Measurements from ENCODE around the gene TOX3.

DNA sequence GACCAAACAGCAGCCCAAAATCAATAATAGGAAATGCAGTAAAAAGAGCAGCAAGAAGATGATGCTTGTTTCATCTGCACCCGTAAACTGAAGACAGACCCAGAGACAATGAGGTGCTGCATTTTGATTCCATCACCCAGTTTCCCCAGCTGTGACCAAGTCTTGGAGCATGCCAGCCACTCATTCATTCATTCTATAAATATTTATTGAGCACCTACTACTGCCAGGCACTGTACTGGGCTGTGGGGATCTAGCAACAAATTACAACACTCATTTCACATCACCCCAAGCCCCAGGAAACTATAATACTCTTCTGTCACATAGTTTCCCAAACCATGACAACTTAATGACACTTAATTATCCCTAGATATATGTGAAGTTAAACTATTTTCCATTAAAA lies 79.2 kb downstream of the TOX3 start:
- TF ChIP-seq, protein P1, sequence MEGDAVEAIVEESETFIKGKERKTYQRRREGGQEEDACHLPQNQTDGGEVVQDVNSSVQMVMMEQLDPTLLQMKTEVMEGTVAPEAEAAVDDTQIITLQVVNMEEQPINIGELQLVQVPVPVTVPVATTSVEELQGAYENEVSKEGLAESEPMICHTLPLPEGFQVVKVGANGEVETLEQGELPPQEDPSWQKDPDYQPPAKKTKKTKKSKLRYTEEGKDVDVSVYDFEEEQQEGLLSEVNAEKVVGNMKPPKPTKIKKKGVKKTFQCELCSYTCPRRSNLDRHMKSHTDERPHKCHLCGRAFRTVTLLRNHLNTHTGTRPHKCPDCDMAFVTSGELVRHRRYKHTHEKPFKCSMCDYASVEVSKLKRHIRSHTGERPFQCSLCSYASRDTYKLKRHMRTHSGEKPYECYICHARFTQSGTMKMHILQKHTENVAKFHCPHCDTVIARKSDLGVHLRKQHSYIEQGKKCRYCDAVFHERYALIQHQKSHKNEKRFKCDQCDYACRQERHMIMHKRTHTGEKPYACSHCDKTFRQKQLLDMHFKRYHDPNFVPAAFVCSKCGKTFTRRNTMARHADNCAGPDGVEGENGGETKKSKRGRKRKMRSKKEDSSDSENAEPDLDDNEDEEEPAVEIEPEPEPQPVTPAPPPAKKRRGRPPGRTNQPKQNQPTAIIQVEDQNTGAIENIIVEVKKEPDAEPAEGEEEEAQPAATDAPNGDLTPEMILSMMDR (tag by site-specific recombination; IDR thresholded peaks at IDR 0.05): no peak
- TF ChIP-seq ZNF629 (tag by site-specific recombination; IDR thresholded peaks at IDR 0.05): no peak
- TF ChIP-seq, protein P2, sequence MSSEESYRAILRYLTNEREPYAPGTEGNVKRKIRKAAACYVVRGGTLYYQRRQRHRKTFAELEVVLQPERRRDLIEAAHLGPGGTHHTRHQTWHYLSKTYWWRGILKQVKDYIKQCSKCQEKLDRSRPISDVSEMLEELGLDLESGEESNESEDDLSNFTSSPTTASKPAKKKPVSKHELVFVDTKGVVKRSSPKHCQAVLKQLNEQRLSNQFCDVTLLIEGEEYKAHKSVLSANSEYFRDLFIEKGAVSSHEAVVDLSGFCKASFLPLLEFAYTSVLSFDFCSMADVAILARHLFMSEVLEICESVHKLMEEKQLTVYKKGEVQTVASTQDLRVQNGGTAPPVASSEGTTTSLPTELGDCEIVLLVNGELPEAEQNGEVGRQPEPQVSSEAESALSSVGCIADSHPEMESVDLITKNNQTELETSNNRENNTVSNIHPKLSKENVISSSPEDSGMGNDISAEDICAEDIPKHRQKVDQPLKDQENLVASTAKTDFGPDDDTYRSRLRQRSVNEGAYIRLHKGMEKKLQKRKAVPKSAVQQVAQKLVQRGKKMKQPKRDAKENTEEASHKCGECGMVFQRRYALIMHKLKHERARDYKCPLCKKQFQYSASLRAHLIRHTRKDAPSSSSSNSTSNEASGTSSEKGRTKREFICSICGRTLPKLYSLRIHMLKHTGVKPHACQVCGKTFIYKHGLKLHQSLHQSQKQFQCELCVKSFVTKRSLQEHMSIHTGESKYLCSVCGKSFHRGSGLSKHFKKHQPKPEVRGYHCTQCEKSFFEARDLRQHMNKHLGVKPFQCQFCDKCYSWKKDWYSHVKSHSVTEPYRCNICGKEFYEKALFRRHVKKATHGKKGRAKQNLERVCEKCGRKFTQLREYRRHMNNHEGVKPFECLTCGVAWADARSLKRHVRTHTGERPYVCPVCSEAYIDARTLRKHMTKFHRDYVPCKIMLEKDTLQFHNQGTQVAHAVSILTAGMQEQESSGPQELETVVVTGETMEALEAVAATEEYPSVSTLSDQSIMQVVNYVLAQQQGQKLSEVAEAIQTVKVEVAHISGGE (tag by site-specific recombination; conservative IDR thresholded peaks at IDR 0.05; ENCODE audit: low read depth): no peak
- TF ChIP-seq, protein P3, sequence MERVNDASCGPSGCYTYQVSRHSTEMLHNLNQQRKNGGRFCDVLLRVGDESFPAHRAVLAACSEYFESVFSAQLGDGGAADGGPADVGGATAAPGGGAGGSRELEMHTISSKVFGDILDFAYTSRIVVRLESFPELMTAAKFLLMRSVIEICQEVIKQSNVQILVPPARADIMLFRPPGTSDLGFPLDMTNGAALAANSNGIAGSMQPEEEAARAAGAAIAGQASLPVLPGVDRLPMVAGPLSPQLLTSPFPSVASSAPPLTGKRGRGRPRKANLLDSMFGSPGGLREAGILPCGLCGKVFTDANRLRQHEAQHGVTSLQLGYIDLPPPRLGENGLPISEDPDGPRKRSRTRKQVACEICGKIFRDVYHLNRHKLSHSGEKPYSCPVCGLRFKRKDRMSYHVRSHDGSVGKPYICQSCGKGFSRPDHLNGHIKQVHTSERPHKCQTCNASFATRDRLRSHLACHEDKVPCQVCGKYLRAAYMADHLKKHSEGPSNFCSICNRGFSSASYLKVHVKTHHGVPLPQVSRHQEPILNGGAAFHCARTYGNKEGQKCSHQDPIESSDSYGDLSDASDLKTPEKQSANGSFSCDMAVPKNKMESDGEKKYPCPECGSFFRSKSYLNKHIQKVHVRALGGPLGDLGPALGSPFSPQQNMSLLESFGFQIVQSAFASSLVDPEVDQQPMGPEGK (tag by site-specific recombination; IDR thresholded peaks at IDR 0.05): no peak
- TF ChIP-seq, protein P4, sequence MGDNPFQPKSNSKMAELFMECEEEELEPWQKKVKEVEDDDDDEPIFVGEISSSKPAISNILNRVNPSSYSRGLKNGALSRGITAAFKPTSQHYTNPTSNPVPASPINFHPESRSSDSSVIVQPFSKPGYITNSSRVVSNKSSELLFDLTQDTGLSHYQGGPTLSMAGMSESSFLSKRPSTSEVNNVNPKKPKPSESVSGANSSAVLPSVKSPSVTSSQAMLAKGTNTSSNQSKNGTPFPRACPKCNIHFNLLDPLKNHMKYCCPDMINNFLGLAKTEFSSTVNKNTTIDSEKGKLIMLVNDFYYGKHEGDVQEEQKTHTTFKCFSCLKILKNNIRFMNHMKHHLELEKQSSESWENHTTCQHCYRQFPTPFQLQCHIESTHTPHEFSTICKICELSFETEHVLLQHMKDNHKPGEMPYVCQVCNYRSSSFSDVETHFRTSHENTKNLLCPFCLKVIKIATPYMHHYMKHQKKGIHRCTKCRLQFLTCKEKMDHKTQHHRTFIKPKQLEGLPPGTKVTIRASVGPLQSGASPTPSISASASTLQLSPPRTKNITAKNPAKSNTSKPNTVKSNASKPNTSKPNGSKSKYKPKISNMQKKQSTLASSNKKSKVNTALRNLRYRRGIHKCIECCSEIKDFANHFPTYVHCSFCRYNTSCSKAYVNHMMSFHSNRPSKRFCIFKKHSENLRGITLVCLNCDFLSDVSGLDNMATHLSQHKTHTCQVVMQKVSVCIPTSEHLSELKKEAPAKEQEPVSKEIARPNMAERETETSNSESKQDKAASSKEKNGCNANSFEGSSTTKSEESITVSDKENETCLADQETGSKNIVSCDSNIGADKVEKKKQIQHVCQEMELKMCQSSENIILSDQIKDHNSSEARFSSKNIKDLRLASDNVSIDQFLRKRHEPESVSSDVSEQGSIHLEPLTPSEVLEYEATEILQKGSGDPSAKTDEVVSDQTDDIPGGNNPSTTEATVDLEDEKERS (tag by site-specific recombination; IDR thresholded peaks at IDR 0.05): no peak
- TF ChIP-seq, protein P5, sequence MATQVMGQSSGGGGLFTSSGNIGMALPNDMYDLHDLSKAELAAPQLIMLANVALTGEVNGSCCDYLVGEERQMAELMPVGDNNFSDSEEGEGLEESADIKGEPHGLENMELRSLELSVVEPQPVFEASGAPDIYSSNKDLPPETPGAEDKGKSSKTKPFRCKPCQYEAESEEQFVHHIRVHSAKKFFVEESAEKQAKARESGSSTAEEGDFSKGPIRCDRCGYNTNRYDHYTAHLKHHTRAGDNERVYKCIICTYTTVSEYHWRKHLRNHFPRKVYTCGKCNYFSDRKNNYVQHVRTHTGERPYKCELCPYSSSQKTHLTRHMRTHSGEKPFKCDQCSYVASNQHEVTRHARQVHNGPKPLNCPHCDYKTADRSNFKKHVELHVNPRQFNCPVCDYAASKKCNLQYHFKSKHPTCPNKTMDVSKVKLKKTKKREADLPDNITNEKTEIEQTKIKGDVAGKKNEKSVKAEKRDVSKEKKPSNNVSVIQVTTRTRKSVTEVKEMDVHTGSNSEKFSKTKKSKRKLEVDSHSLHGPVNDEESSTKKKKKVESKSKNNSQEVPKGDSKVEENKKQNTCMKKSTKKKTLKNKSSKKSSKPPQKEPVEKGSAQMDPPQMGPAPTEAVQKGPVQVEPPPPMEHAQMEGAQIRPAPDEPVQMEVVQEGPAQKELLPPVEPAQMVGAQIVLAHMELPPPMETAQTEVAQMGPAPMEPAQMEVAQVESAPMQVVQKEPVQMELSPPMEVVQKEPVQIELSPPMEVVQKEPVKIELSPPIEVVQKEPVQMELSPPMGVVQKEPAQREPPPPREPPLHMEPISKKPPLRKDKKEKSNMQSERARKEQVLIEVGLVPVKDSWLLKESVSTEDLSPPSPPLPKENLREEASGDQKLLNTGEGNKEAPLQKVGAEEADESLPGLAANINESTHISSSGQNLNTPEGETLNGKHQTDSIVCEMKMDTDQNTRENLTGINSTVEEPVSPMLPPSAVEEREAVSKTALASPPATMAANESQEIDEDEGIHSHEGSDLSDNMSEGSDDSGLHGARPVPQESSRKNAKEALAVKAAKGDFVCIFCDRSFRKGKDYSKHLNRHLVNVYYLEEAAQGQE (tag by site-specific recombination; IDR thresholded peaks at IDR 0.05): no peak
- TF ChIP-seq ZNF10 (tag by site-specific recombination; IDR thresholded peaks at IDR 0.05): no peak

Measured in HEK293 (cell line).